A673 (cell line): ENCODE results near the gene CDK11B.

Experiments
- CTCF ChIP-seq: fragments of 300-800, 200-600 bp; sonication (generic); conservative IDR thresholded peaks from 2 replicates; pipeline ENCODE4 v1.5.1; 2017; ENCODE audit warnings: low read depth, mild to moderate bottlenecking, antibody characterized with exemption, low read length, moderate library complexity, mixed read lengths
- EZH2 ChIP-seq: fragments of 200-600 bp; sonication (generic); IDR thresholded peaks from 2 replicates; pipeline ENCODE4 v1.6.1; 2017; ENCODE audit warnings: borderline replicate concordance, low read depth, mild to moderate bottlenecking, mixed read lengths, antibody characterized with exemption, low read length; ENCODE audit not compliant: poor library complexity, severe bottlenecking

- TF ChIP-seq CTCF (no peak), EZH2 (no peak)
These were observed 40.3 kb downstream of the CDK11B start for GRCh38 chr1:1618396-1619068.
